SU-DHL-6 (cell line): ENCODE measurements around the gene EFCAB6.

ENCODE experiments used
- H2AFZ ChIP-seq: fragments of 200-600 bp; sonication (generic); 2 replicates; pipeline ENCODE4 v1.6.1; 2014; ENCODE audit warnings: low read depth, mild to moderate bottlenecking, moderate library complexity, mixed read lengths, antibody characterized with exemption, low read length; ENCODE audit not compliant: severe bottlenecking
- H3F3A ChIP-seq: fragments of 200-600 bp; shearing (Covaris generic); 2 replicates; pipeline ENCODE4 v1.6.0; 2016; ENCODE audit warnings: antibody characterized with exemption, mild to moderate bottlenecking; ENCODE audit not compliant: insufficient read depth
- H3K27ac ChIP-seq: fragments of 200-600 bp; sonication (generic); 2 replicates; pipeline ENCODE4 v1.5.1; 2016; ENCODE audit warnings: low read depth, mild to moderate bottlenecking, low read length, moderate library complexity, mixed read lengths
- H3K27me3 ChIP-seq: fragments of 200-600 bp; sonication (generic), shearing (Covaris generic); 2 replicates; pipeline ENCODE4 v1.6.0; 2014; ENCODE audit warnings: mild to moderate bottlenecking, low read length
- H3K36me3 ChIP-seq: fragments of 200-600 bp; sonication (generic); 2 replicates; pipeline ENCODE4 v1.6.1; 2014; ENCODE audit warnings: mild to moderate bottlenecking, low read length, mixed read lengths
- H3K4me2 ChIP-seq: fragments of 300-600, 200-600 bp; shearing (Covaris generic), sonication (generic); 2 replicates; pipeline ENCODE4 v1.6.0; 2014; ENCODE audit warnings: low read length, low read depth, mild to moderate bottlenecking; ENCODE audit not compliant: poor library complexity, severe bottlenecking
- H3K4me3 ChIP-seq: fragments of 200-600 bp; sonication (generic); 2 replicates; pipeline ENCODE4 v1.5.1; 2014; ENCODE audit warnings: antibody characterized with exemption, low read length, mild to moderate bottlenecking, mixed read lengths; ENCODE audit not compliant: insufficient read depth, poor library complexity, severe bottlenecking
- H3K79me2 ChIP-seq: fragments of 200-600 bp; sonication (generic); 2 replicates; pipeline ENCODE4 v1.6.1; 2014; ENCODE audit warnings: mild to moderate bottlenecking, low read length, moderate library complexity; ENCODE audit not compliant: insufficient read depth
- H3K9ac ChIP-seq: fragments of 200-600 bp; sonication (generic); 2 replicates; pipeline ENCODE4 v1.7.0; 2014; ENCODE audit warnings: mild to moderate bottlenecking, low read length
- H3K9me2 ChIP-seq: fragments of 200-600 bp; sonication (generic); replicated peaks from 2 replicates; pipeline ENCODE4 v1.6.1; 2014; ENCODE audit warnings: low read length; ENCODE audit not compliant: insufficient read depth
- H3K9me3 ChIP-seq: fragments of 200-600 bp; sonication (generic); 2 replicates; pipeline ENCODE4 v1.6.1; 2014; ENCODE audit warnings: low read length, mixed read lengths; ENCODE audit not compliant: insufficient read depth
- H4K20me1 ChIP-seq: fragments of 200-600 bp; sonication (generic); 2 replicates; pipeline ENCODE4 v1.6.1; 2014; ENCODE audit warnings: low read depth, mild to moderate bottlenecking, antibody characterized with exemption, low read length, moderate library complexity, mixed read lengths
- CTCF ChIP-seq: fragments of 200-600 bp; sonication (generic); IDR thresholded peaks from one replicate; pipeline ENCODE4 v1.5.1; 2017; ENCODE audit warnings: antibody characterized with exemption, mild to moderate bottlenecking, low read length, moderate library complexity; ENCODE audit not compliant: insufficient read depth, poor library complexity, severe bottlenecking
- EZH2phosphoT487 ChIP-seq: fragments of 200-600 bp; sonication (generic), shearing (Covaris generic); conservative IDR thresholded peaks from 2 replicates; pipeline ENCODE4 v1.6.1; 2018; ENCODE audit warnings: mild to moderate bottlenecking, antibody characterized with exemption, low read length, moderate library complexity, mixed read lengths

Gene EFCAB6

GRCh38 chr22:43825651-43826050 is 13.5 kb upstream of the EFCAB6 start:
- H3K4me2 ChIP-seq, result no peak overlapping the region
- TF ChIP-seq EZH2phosphoT487, result no peak
- TF ChIP-seq CTCF, result no peak

GRCh38 chr22:43824724-43825420 is 12.8 kb upstream of the EFCAB6 start:
- no peaks in the 10 kb centered on the region for H4K20me1 ChIP-seq
- H3K9me3 ChIP-seq, result no peaks in the 10 kb centered on the region
- no peaks in the 10 kb centered on the region for H3K36me3 ChIP-seq
- no peaks in the 10 kb centered on the region for H3K9me2 ChIP-seq
- no peaks in the 10 kb centered on the region for H3F3A ChIP-seq
- H3K4me2 ChIP-seq, result no peak overlapping the region
- no peaks in the 10 kb centered on the region for H3K79me2 ChIP-seq
- H3K4me3 ChIP-seq, result no peak overlapping the region
- H3K27me3 ChIP-seq, result no peaks in the 10 kb centered on the region
- TF ChIP-seq CTCF (no peak), EZH2phosphoT487 (no peak)
- H2AFZ ChIP-seq, result no peak overlapping the region
- H3K9ac ChIP-seq, result no peak overlapping the region
- H3K27ac ChIP-seq, result no peak overlapping the region

More at GRCh38 chr22:43825651-43826050, 13.5 kb upstream of the EFCAB6 start:
- Histone ChIP-seq H2AFZ (no peak overlapping the region), H3F3A (no peaks in the 10 kb centered on the region), H4K20me1 (no peaks in the 10 kb centered on the region), H3K79me2 (no peaks in the 10 kb centered on the region), H3K9ac (no peak overlapping the region), H3K4me3 (no peak overlapping the region), H3K27me3 (no peaks in the 10 kb centered on the region), H3K27ac (no peak overlapping the region), H3K9me2 (no peaks in the 10 kb centered on the region), H3K36me3 (no peaks in the 10 kb centered on the region), H3K9me3 (no peaks in the 10 kb centered on the region)

GRCh38 chr22:43823911-43824665 is 12.0 kb upstream of the EFCAB6 start:
- no peaks in the 10 kb centered on the region for H3K9me2 ChIP-seq
- H3K79me2 ChIP-seq, result no peaks in the 10 kb centered on the region
- no peak overlapping the region for H3K4me3 ChIP-seq
- no peaks in the 10 kb centered on the region for H3K36me3 ChIP-seq
- no peaks in the 10 kb centered on the region for H3K9me3 ChIP-seq
- no peak overlapping the region for H3K4me2 ChIP-seq
- no peaks in the 10 kb centered on the region for H4K20me1 ChIP-seq
- TF ChIP-seq EZH2phosphoT487 (no peak), CTCF (no peak)
- no peak overlapping the region for H3K27ac ChIP-seq
- H3K27me3 ChIP-seq, result no peaks in the 10 kb centered on the region
- no peaks in the 10 kb centered on the region for H3F3A ChIP-seq
- no peak overlapping the region for H3K9ac ChIP-seq
- no peak overlapping the region for H2AFZ ChIP-seq
